ENCODE data around the gene GUCY1A1. TPM values are rescaled to one million over a fixed set of nuclear protein-coding genes. Genes with fewer than 3 reads are reported as not detected.
A peak's percentile ranks its signal among the peaks of the same experiment; 100 is the strongest.

The GUCY1A1 gene
- total RNA-seq, 3 donors from 2014 or later = 7.4 to 213 (median 18.8) TPM

- no peak overlapping the region for H3K4me3 ChIP-seq
- DNase-seq (no peak), ATAC-seq (no peak)
- intact Hi-C loops (cut with DNase I, micrococcal nuclease) = no loop called here
- H3K36me3 ChIP-seq (ENCODE audit: low read depth) = no peaks in the 10 kb centered on the region
- no peak for TF ChIP-seq CTCF (IDR thresholded peaks at IDR 0.05)
- no peaks in the 10 kb centered on the region for H3K9me3 ChIP-seq
- no peaks in the 10 kb centered on the region for H3K4me1 ChIP-seq (ENCODE audit: low read depth)
Observed at GRCh38 chr4:155626561-155626960, 40.1 kb upstream of the GUCY1A1 start.

GRCh38 chr4:155629183-155629825 is 37.3 kb upstream of the GUCY1A1 start:
- ATAC-seq (peak; percentile 12), DNase-seq (no peak)
- intact Hi-C loops (cut with DNase I, micrococcal nuclease) = no loop called here
- H3K4me1 ChIP-seq (ENCODE audit: low read depth) = no peaks in the 10 kb centered on the region
- H3K9me3 ChIP-seq = no peaks in the 10 kb centered on the region
- H3K36me3 ChIP-seq (ENCODE audit: low read depth) = no peaks in the 10 kb centered on the region
- H3K4me3 ChIP-seq = no peak overlapping the region
- no peak for TF ChIP-seq CTCF (IDR thresholded peaks at IDR 0.05)

GRCh38 chr4:155629956-155630355 is 36.7 kb upstream of the GUCY1A1 start:
- no peak for TF ChIP-seq CTCF (IDR thresholded peaks at IDR 0.05)
- intact Hi-C loops (cut with DNase I, micrococcal nuclease) = no loop called here

GRCh38 chr4:155632310-155632840 is 34.3 kb upstream of the GUCY1A1 start:
- TF ChIP-seq CTCF (IDR thresholded peaks at IDR 0.05) = no peak
- Histone ChIP-seq H3K4me3 (no peak overlapping the region), H3K4me1 (ENCODE audit: low read depth) (no peaks in the 10 kb centered on the region), H3K36me3 (ENCODE audit: low read depth) (no peaks in the 10 kb centered on the region), H3K9me3 (no peaks in the 10 kb centered on the region)
- ATAC-seq (no peak), DNase-seq (no peak)
- intact Hi-C loops (cut with DNase I, micrococcal nuclease) = no loop called here

More at GRCh38 chr4:155629956-155630355, 36.7 kb upstream of the GUCY1A1 start:
- Histone ChIP-seq H3K4me1 (ENCODE audit: low read depth) (no peaks in the 10 kb centered on the region), H3K4me3 (no peak overlapping the region), H3K36me3 (ENCODE audit: low read depth) (no peaks in the 10 kb centered on the region), H3K9me3 (no peaks in the 10 kb centered on the region)
- DNase-seq = no peak
- ATAC-seq = no peak

- DNase-seq = no peak
- no peaks in the 10 kb centered on the region for H3K36me3 ChIP-seq (ENCODE audit: low read depth)
- intact Hi-C loops (cut with DNase I, micrococcal nuclease) = no loop called here
Observed at GRCh38 chr4:155638195-155638965, 28.3 kb upstream of the GUCY1A1 start.

More at GRCh38 chr4:155638195-155638965, 28.3 kb upstream of the GUCY1A1 start:
- ATAC-seq = no peak
- no peak overlapping the region for H3K4me3 ChIP-seq
- H3K4me1 ChIP-seq (ENCODE audit: low read depth) = no peaks in the 10 kb centered on the region
- H3K9me3 ChIP-seq = no peaks in the 10 kb centered on the region
- no peak for TF ChIP-seq CTCF (IDR thresholded peaks at IDR 0.05)

Data from mucosa of descending colon (tissue), 3 donors.